Testis (tissue), 3 donors: ENCODE results near the gene LGALS7. TPM values are rescaled to one million over a fixed set of nuclear protein-coding genes. Genes with fewer than 3 reads are reported as not detected.
A peak's percentile ranks its signal among the peaks of the same experiment; 100 is the strongest.
"Not testable (repeated sequence)": the region's sequence is repeated elsewhere in the genome, so short reads cannot be mapped to it uniquely, and the experiment has no call there.

Source experiments
- DNase-seq: peaks from one replicate; pipeline ENCODE4 v3.0.0-alpha.2; 2019
- H3K27ac ChIP-seq, 2 donors: fragments of 200-600 bp; sonication (generic); one replicate each; pipeline ENCODE4 v1.5.1; 2019
- H3K27me3 ChIP-seq: fragments of 200-600 bp; sonication (generic); one replicate; pipeline ENCODE4 v1.5.1; 2019
- H3K36me3 ChIP-seq: fragments of 200-600 bp; sonication (generic); one replicate; pipeline ENCODE4 v1.5.1; 2017; ENCODE audit warnings: low read depth; ENCODE audit errors: missing control alignments
- H3K4me1 ChIP-seq: fragments of 200-600 bp; sonication (generic); one replicate; pipeline ENCODE4 v1.5.1; 2019
- H3K4me3 ChIP-seq, 2 donors: fragments of 200-600 bp; sonication (generic); one replicate each; pipeline ENCODE4 v1.5.1; 2017 to 2019
- H3K9me3 ChIP-seq: fragments of 200-600 bp; sonication (generic); one replicate; pipeline ENCODE4 v1.5.1; 2017
- POLR2A ChIP-seq: fragments of 450-650 bp; IDR thresholded peaks from one replicate; pipeline ENCODE4 v1.6.1; 2017; ENCODE audit warnings: antibody characterized with exemption, mild to moderate bottlenecking, moderate library complexity
- WGBS, 2 donors: methylation state at CpG; one replicate each; pipeline ENCODE4 v1.1.5; 2018; 5-methylcytosine and 5-hydroxymethylcytosine counted together
- intact Hi-C: fragments of 100-400 bp; cut with DNase I; formaldehyde crosslinking; loops from one replicate; pipeline ENCODE4 v1.15.1; 2023; ENCODE audit warnings: low total_unique reads
- polyA plus RNA-seq: library from polyadenylated mRNA; stranded (reverse); fragments of 350-450 nt; fragmentation: Illumina TruSeq; extraction: RNeasy Lipid Tissue Mini Kit (QIAGEN cat#74804); gene quantifications from one replicate; pipeline ENCODE4 v1.2.3, GENCODE V29; 2014; ENCODE audit warnings: low read depth, low replicate concordance; ENCODE audit not compliant: insufficient read depth
- total RNA-seq, 2 donors: library from RNA; depleted of rRNA; stranded (reverse); fragments of >200 nt; gene quantifications; one replicate each; pipeline ENCODE4 v1.2.3, GENCODE V29; 2016
- TF ChIP-seq, protein P1 (sequence below), 3 experiments: fragments of 450-650 bp in 2 of 3; fragments of 200-600 bp in 1 of 3; sonication (generic) in 1 of 3; IDR thresholded peaks; one replicate each; pipeline ENCODE4 v1.5.1; 2016 to 2019; ENCODE audit warnings: antibody characterized with exemption in 3 of 3, mild to moderate bottlenecking in 2 of 3, moderate library complexity in 1 of 3

The LGALS7 gene
- total and polyA plus RNA-seq, 3 donors from 2014 or later = 4.4 TPM; not detected in 2

- no peak for TF ChIP-seq POLR2A
- TF ChIP-seq, protein P1, sequence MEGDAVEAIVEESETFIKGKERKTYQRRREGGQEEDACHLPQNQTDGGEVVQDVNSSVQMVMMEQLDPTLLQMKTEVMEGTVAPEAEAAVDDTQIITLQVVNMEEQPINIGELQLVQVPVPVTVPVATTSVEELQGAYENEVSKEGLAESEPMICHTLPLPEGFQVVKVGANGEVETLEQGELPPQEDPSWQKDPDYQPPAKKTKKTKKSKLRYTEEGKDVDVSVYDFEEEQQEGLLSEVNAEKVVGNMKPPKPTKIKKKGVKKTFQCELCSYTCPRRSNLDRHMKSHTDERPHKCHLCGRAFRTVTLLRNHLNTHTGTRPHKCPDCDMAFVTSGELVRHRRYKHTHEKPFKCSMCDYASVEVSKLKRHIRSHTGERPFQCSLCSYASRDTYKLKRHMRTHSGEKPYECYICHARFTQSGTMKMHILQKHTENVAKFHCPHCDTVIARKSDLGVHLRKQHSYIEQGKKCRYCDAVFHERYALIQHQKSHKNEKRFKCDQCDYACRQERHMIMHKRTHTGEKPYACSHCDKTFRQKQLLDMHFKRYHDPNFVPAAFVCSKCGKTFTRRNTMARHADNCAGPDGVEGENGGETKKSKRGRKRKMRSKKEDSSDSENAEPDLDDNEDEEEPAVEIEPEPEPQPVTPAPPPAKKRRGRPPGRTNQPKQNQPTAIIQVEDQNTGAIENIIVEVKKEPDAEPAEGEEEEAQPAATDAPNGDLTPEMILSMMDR (IDR thresholded peaks at IDR 0.05) = no peak
- no peak overlapping the region for H3K4me3 ChIP-seq
- H3K27me3 ChIP-seq = no peaks in the 10 kb centered on the region
- intact Hi-C loops = no loop called here
- DNase-seq = peak; percentile 57
- no peaks in the 10 kb centered on the region for H3K9me3 ChIP-seq
- H3K4me1 ChIP-seq = peaks cover 6% of the 10 kb centered on the region
- no peak overlapping the region for H3K27ac ChIP-seq
- no peaks in the 10 kb centered on the region for H3K36me3 ChIP-seq
- WGBS, 2 donors = 24 to 42% methylated on average over 7 of the region's 7 CpGs
Observed at GRCh38 chr19:38778733-38779132, 5.4 kb upstream of the LGALS7 start.

- TF ChIP-seq POLR2A = no peak
- TF ChIP-seq, protein P1 (IDR thresholded peaks at IDR 0.05) = no peak
- Histone ChIP-seq H3K9me3 (no peaks in the 10 kb centered on the region), H3K4me3 (no peak overlapping the region), H3K27ac (no peak overlapping the region), H3K27me3 (no peaks in the 10 kb centered on the region), H3K36me3 (no peaks in the 10 kb centered on the region), H3K4me1 (peaks cover 12% of the 10 kb centered on the region)
- intact Hi-C loops = no loop called here
- no peak for DNase-seq
- WGBS, 2 donors = 84 to 85% methylated on average over 11 to 13 of the region's 13 CpGs
Observed at GRCh38 chr19:38774181-38774950, 1.0 kb upstream of the LGALS7 start.

- DNase-seq, intact Hi-C loops, H3K9me3 ChIP-seq, H3K27me3 ChIP-seq, H3K4me3 ChIP-seq, H3K36me3 ChIP-seq, H3K27ac ChIP-seq, H3K4me1 ChIP-seq: not testable (repeated sequence)
- WGBS, 2 donors = no CpG with 5 or more reads among the region's 30 CpGs
Observed at GRCh38 chr19:38771569-38771968, 1.7 kb downstream of the LGALS7 start.

GRCh38 chr19:38770949-38771275 is 2.4 kb downstream of the LGALS7 start:
- H3K4me1 ChIP-seq, H3K27me3 ChIP-seq, DNase-seq, H3K9me3 ChIP-seq, H3K36me3 ChIP-seq, H3K27ac ChIP-seq, H3K4me3 ChIP-seq, intact Hi-C loops: not testable (repeated sequence)
- WGBS, 2 donors = 30% methylated on average over 1 of the region's 22 CpGs; no CpG with 5 or more reads in 1 of the 2 donors

DNA sequence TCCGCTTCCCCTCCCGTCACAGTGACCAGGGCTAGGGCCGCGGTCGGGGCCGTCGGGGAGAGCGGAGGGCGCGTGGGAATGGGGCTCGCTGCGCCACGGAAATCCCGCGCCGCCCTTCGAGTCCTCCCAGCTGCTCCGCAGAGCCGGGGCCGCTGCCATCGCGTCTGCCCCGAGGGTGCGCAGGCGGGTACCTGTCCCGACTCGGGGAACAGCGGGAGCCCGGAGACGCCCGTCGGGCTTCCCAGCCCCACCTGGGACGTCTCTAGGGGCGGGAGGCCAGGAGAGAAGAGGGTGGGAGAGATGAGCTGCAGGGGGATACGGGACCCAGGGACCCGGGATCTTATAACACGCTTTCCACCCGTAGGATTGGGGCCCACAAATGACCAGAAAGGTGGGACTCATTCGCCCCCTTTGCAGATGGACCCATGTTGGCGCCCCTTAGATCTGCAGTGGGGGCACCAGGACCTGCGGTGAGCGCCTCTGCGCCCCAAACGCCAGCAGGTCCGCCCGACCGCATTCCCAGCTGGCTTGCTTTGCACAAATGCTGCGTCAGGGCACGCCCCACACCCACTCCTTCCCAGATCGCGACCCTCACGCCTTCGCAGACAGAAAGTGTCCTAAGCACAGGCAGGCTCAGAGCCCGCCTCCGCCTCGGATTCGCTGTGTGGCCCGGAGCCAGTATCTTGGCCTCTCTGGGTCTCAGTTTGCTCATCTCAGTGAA is 2.9 kb downstream of the LGALS7 start:
- H3K9me3 ChIP-seq, H3K36me3 ChIP-seq, H3K27me3 ChIP-seq, DNase-seq, intact Hi-C loops, H3K4me1 ChIP-seq: not testable (repeated sequence)
- Histone ChIP-seq H3K27ac (peak overlapping the region in 1 of 2 donors; percentile 70), H3K4me3 (peak overlapping the region; percentile 16 to 54)
- WGBS, 2 donors = 2% methylated on average over 18 of the region's 58 CpGs; no CpG with 5 or more reads in 1 of the 2 donors

DNA sequence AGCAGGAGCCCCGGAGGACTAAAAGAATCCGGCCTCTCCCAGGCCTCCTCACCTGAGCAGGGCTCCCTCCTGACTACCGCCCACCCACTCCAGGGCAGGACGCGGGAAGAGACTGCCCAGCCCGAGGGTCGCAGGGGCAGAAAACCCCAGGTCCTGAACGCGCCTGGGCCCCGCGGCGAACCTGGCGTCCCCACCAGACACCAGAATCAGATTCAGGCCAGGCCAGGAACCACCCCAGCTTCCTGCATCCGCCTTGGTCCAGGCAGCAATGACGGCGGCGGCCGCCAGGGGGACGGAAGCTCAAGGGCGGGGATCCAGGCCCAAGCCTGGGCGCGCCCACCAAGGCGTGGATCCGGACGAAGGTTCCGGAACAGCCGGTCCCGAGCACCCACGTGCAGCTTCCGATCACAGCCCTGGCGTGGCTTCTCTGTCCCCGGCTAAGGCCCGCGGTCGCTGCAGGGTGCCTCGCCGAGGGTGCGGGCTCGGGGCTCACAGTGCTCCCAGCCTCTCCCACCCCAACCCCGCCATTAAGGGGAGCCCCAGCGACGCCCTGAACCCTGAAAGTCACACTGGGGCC is 3.6 kb downstream of the LGALS7 start:
- DNase-seq = peak; percentile 92
- H3K27ac ChIP-seq = peak overlapping the region in 1 of 2 donors; percentile 70
- TF ChIP-seq, protein P1 (IDR thresholded peaks at IDR 0.05) = peak; percentile 88 to 93 (median 92)
- no peak for TF ChIP-seq POLR2A
- no peaks in the 10 kb centered on the region for H3K9me3 ChIP-seq
- peak overlapping the region; percentile 16 to 54 for H3K4me3 ChIP-seq
- H3K4me1 ChIP-seq = peaks cover 6% of the 10 kb centered on the region
- no peaks in the 10 kb centered on the region for H3K27me3 ChIP-seq
- H3K36me3 ChIP-seq = no peaks in the 10 kb centered on the region
- intact Hi-C loops = no loop called here
- WGBS, 2 donors = 7 to 42% methylated on average over 7 to 36 of the region's 42 CpGs
